HEK293 (cell line): ENCODE results near the gene RASSF8.

Experiments
- HOXA7 ChIP-seq: sonication (generic); formaldehyde crosslinking; IDR thresholded peaks from 2 replicates; pipeline ENCODE4 v1.8.1; 2022; ENCODE audit warnings: missing genetic modification reagents, borderline replicate concordance
- KLF1 ChIP-seq: fragments of 450-650 bp; formaldehyde crosslinking; IDR thresholded peaks from 2 replicates; pipeline ENCODE4 v1.5.1; 2016; ENCODE audit warnings: missing biosample characterization, missing genetic modification characterization
- KLF10 ChIP-seq: fragments of 450-650 bp; IDR thresholded peaks from 2 replicates; pipeline ENCODE4 v1.5.1; 2018; ENCODE audit warnings: missing biosample characterization, mild to moderate bottlenecking, missing genetic modification characterization
- OSR2 ChIP-seq: fragments of 450-650 bp; formaldehyde crosslinking; IDR thresholded peaks from 2 replicates; pipeline ENCODE4 v1.5.1; 2016; ENCODE audit warnings: missing biosample characterization, missing genetic modification characterization
- REST ChIP-seq: fragments of 450-650 bp; formaldehyde crosslinking; IDR thresholded peaks from 2 replicates; pipeline ENCODE4 v1.5.1; 2016; ENCODE audit warnings: missing biosample characterization, missing genetic modification characterization
- SETDB1 ChIP-seq: IDR thresholded peaks from one replicate; pipeline ENCODE4 v1.6.1; 2017; ENCODE audit warnings: mild to moderate bottlenecking, low read length, moderate library complexity, mixed read lengths; ENCODE audit not compliant: insufficient read length
- ZBTB11 ChIP-seq: fragments of 450-650 bp; formaldehyde crosslinking; conservative IDR thresholded peaks from 2 replicates; pipeline ENCODE4 v1.5.1; 2016; ENCODE audit warnings: low read depth, missing biosample characterization, missing genetic modification characterization
- ZBTB7A ChIP-seq: fragments of 450-650 bp; formaldehyde crosslinking; IDR thresholded peaks from 2 replicates; pipeline ENCODE4 v1.5.1; 2016; ENCODE audit warnings: low read depth, missing biosample characterization, missing genetic modification characterization
- ZFHX2 ChIP-seq: fragments of 450-650 bp; formaldehyde crosslinking; conservative IDR thresholded peaks from 2 replicates; pipeline ENCODE4 v1.5.1; 2016; ENCODE audit warnings: missing biosample characterization, missing genetic modification characterization
- ZNF148 ChIP-seq: fragments of 450-650 bp; formaldehyde crosslinking; IDR thresholded peaks from 2 replicates; pipeline ENCODE4 v1.5.0; 2017; ENCODE audit warnings: missing biosample characterization, missing genetic modification characterization, borderline replicate concordance
- ZNF184 ChIP-seq: fragments of 450-650 bp; IDR thresholded peaks from 2 replicates; pipeline ENCODE4 v1.5.1; 2018; ENCODE audit warnings: missing biosample characterization, mild to moderate bottlenecking, missing genetic modification characterization
- ZNF211 ChIP-seq: fragments of 450-650 bp; formaldehyde crosslinking; IDR thresholded peaks from 2 replicates; pipeline ENCODE4 v1.5.1; 2016; ENCODE audit warnings: low read depth, missing biosample characterization, missing genetic modification characterization
- ZNF223 ChIP-seq: fragments of 450-650 bp; formaldehyde crosslinking; IDR thresholded peaks from 2 replicates; pipeline ENCODE4 v1.5.1; 2016; ENCODE audit warnings: missing biosample characterization, missing genetic modification characterization
- ZNF302 ChIP-seq: fragments of 450-650 bp; formaldehyde crosslinking; IDR thresholded peaks from 2 replicates; pipeline ENCODE4 v1.5.1; 2016; ENCODE audit warnings: missing biosample characterization, missing genetic modification characterization, low read depth
- ZNF391 ChIP-seq: fragments of 450-650 bp; formaldehyde crosslinking; IDR thresholded peaks from 2 replicates; pipeline ENCODE4 v1.5.1; 2016; ENCODE audit warnings: low read depth, missing biosample characterization, missing genetic modification characterization, borderline replicate concordance
- ZNF394 ChIP-seq: fragments of 450-650 bp; formaldehyde crosslinking; IDR thresholded peaks from 2 replicates; pipeline ENCODE4 v1.5.1; 2016; ENCODE audit warnings: missing biosample characterization, missing genetic modification characterization, mild to moderate bottlenecking, moderate library complexity, borderline replicate concordance
- ZNF398 ChIP-seq: fragments of 450-650 bp; formaldehyde crosslinking; IDR thresholded peaks from 2 replicates; pipeline ENCODE4 v1.5.1; 2017; ENCODE audit warnings: missing biosample characterization, missing genetic modification characterization
- ZNF426 ChIP-seq: fragments of 450-650 bp; formaldehyde crosslinking; IDR thresholded peaks from 2 replicates; pipeline ENCODE4 v1.5.1; 2017; ENCODE audit warnings: missing biosample characterization, missing genetic modification characterization, mild to moderate bottlenecking, inconsistent platforms, moderate library complexity
- ZNF529 ChIP-seq: fragments of 450-650 bp; formaldehyde crosslinking; IDR thresholded peaks from 2 replicates; pipeline ENCODE4 v1.5.1; 2017; ENCODE audit warnings: missing genetic modification characterization, missing biosample characterization; ENCODE audit not compliant: insufficient replicate concordance
- ZNF585B ChIP-seq: fragments of 450-650 bp; formaldehyde crosslinking; IDR thresholded peaks from 2 replicates; pipeline ENCODE4 v1.5.1; 2016; ENCODE audit warnings: missing biosample characterization, missing genetic modification characterization
- ZNF768 ChIP-seq: fragments of 450-650 bp; formaldehyde crosslinking; IDR thresholded peaks from 2 replicates; pipeline ENCODE4 v1.5.1; 2018; ENCODE audit warnings: missing biosample characterization, mild to moderate bottlenecking, missing genetic modification characterization
- ZNF785 ChIP-seq: fragments of 450-650 bp; formaldehyde crosslinking; IDR thresholded peaks from 2 replicates; pipeline ENCODE4 v1.5.1; 2016; ENCODE audit warnings: missing biosample characterization, missing genetic modification characterization
- TF ChIP-seq, protein P1 (sequence below): fragments of 450-650 bp; formaldehyde crosslinking; IDR thresholded peaks from 2 replicates; pipeline ENCODE4 v1.5.1; 2017; ENCODE audit warnings: missing biosample characterization, missing genetic modification characterization
- TF ChIP-seq, protein P2 (sequence below): fragments of 450-650 bp; formaldehyde crosslinking; IDR thresholded peaks from 2 replicates; pipeline ENCODE4 v1.5.1; 2016; ENCODE audit warnings: missing biosample characterization, missing genetic modification characterization

Gene RASSF8

DNA sequence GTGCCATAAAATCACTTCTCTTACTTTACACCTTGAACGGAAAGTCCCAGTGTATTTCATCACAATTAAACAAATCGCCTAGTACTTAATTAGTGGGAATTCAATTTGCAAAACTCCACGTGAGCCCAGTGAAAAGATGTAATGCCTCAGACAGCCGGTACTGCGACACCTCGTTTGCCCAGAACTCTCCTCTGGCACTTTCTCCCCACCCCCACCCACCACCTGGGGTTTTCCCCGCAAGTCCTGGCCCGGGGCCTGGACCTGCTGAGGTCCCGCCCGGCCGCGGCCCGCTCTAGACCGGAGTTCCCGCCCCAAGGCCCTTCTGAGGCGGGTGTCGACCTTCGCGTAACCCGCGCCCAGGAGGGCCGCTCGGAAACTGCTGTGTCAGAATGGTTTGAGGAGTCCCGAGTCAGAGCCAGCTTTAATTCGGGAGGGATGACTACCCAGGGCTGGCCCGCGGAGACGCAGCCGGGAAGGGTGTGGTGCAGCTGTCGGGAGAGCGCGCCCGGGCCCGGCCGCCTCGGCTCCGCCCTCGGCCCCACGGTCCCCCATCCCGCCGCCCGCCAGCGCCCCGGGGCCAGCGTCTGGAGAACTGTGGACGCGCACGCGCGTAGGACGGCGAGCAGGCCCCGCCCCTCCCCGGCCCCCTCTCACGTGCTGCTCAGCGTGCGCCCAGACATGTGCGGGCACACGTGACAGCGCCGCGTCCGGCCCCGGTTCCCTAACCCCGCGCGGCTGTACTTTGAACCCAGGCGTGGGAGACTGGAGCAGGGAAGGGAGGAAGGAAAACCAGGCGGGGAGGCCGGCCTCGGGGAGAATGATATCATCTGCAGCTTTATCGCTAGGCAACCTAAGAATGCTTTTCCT, 155.6 kb downstream of the RASSF8 start (continued):
- TF ChIP-seq ZNF302: no peak
- TF ChIP-seq ZNF223 (tag by site-specific recombination): no peak
- TF ChIP-seq, protein P1, sequence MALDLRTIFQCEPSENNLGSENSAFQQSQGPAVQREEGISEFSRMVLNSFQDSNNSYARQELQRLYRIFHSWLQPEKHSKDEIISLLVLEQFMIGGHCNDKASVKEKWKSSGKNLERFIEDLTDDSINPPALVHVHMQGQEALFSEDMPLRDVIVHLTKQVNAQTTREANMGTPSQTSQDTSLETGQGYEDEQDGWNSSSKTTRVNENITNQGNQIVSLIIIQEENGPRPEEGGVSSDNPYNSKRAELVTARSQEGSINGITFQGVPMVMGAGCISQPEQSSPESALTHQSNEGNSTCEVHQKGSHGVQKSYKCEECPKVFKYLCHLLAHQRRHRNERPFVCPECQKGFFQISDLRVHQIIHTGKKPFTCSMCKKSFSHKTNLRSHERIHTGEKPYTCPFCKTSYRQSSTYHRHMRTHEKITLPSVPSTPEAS (tag by site-specific recombination): no peak
- no peak for TF ChIP-seq ZNF148
- TF ChIP-seq ZNF184 (tag by site-specific recombination): peak; percentile 40; the same call in 1 of the 2 replicates
- no peak for TF ChIP-seq ZNF785
- peak; percentile 87 for TF ChIP-seq KLF1
- no peak for TF ChIP-seq ZNF426 (tag by site-specific recombination)
- TF ChIP-seq ZNF529 (tag by site-specific recombination): no peak
- peak; percentile 98 for TF ChIP-seq KLF10 (tag by site-specific recombination)
- peak; percentile 31 for TF ChIP-seq ZBTB11 (tag by site-specific recombination)
- no peak for TF ChIP-seq ZBTB7A (tag by site-specific recombination)
- TF ChIP-seq, protein P2, sequence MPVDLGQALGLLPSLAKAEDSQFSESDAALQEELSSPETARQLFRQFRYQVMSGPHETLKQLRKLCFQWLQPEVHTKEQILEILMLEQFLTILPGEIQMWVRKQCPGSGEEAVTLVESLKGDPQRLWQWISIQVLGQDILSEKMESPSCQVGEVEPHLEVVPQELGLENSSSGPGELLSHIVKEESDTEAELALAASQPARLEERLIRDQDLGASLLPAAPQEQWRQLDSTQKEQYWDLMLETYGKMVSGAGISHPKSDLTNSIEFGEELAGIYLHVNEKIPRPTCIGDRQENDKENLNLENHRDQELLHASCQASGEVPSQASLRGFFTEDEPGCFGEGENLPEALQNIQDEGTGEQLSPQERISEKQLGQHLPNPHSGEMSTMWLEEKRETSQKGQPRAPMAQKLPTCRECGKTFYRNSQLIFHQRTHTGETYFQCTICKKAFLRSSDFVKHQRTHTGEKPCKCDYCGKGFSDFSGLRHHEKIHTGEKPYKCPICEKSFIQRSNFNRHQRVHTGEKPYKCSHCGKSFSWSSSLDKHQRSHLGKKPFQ (tag by site-specific recombination): no peak
- TF ChIP-seq HOXA7 (CRISPR knock-in tag): no peak
- TF ChIP-seq OSR2 (tag by site-specific recombination): peak; percentile 25; the same call in 1 of the 2 replicates
- peak; percentile 74 for TF ChIP-seq ZNF394 (tag by site-specific recombination)
- no peak for TF ChIP-seq SETDB1
- no peak for TF ChIP-seq ZNF768
- no peak for TF ChIP-seq ZNF398 (tag by site-specific recombination)
- TF ChIP-seq ZNF391: peak; percentile 19; the same call in 1 of the 2 replicates
- no peak for TF ChIP-seq REST
- TF ChIP-seq ZNF211 (tag by site-specific recombination): no peak
- TF ChIP-seq ZFHX2 (tag by site-specific recombination): peak; percentile 92
- TF ChIP-seq ZNF585B: no peak
